ENCODE data around the gene CBR1. TPM values are rescaled to one million over a fixed set of nuclear protein-coding genes. Genes with fewer than 3 reads are reported as not detected.

CBR1 gene
- total RNA-seq, 1 donor from 2014 or later = 20.3 TPM

DNA sequence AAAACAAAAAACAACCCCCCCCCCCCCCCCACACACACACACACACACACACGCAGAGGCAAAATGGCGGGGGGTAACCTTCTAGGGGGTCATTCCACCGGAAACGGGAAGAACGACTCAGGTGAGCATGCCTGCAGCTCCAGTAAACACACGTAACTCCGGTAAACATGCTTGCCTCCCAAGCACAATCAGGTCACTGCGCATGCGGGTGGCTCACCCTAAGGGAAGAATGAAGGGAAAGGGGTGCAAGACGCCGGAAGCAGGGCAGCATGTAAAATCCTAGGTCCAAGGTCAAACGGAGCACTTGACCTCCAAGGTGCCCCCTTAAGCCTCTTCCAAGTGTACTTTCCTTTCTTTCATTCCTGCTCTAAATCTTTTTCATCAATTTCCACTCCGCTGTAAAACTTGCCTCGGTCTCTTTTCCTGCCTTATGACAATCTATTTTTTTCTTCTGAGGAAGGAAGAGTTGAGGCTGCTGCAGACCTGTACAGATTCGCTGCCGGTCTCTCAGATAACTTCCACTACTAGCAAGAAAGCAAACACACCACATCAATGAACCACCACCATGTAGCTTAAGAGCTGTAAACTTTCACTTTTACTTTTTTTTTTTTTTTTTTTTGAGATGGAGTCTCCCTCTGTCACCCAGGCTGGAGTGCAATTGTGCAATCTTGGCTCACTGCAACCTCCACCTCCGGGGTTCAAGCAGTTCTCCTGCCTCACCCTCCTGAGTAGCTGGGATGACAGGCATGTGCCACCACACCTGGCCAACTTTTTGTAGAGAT lies 44.0 kb downstream of the CBR1 start:
- FAIRE-seq (no peak), DNase-seq (ENCODE audit: low read depth) (no peak)
- Mint-ChIP-seq H3K9me3 (ENCODE audit: unreplicated experiment) (no peaks in the 10 kb centered on the region), H3K4me3 (ENCODE audit: unreplicated experiment) (no peak overlapping the region), H3K4me1 (ENCODE audit: low read depth, unreplicated experiment) (no peaks in the 10 kb centered on the region), H3K27ac (ENCODE audit: unreplicated experiment) (no peak overlapping the region), H3K27me3 (ENCODE audit: low read depth, unreplicated experiment) (peaks cover 4% of the 10 kb centered on the region), H3K36me3 (ENCODE audit: low read depth, unreplicated experiment) (no peaks in the 10 kb centered on the region)
- TF ChIP-seq EZH2 (IDR thresholded peaks at IDR 0.05; ENCODE audit: insufficient read depth, low read length) = no peak
- TF ChIP-seq, protein P1, sequence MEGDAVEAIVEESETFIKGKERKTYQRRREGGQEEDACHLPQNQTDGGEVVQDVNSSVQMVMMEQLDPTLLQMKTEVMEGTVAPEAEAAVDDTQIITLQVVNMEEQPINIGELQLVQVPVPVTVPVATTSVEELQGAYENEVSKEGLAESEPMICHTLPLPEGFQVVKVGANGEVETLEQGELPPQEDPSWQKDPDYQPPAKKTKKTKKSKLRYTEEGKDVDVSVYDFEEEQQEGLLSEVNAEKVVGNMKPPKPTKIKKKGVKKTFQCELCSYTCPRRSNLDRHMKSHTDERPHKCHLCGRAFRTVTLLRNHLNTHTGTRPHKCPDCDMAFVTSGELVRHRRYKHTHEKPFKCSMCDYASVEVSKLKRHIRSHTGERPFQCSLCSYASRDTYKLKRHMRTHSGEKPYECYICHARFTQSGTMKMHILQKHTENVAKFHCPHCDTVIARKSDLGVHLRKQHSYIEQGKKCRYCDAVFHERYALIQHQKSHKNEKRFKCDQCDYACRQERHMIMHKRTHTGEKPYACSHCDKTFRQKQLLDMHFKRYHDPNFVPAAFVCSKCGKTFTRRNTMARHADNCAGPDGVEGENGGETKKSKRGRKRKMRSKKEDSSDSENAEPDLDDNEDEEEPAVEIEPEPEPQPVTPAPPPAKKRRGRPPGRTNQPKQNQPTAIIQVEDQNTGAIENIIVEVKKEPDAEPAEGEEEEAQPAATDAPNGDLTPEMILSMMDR (IDR thresholded peaks at IDR 0.05; ENCODE audit: insufficient read depth, low read depth, low read length) = no peak
- H3K4me2 ChIP-seq (ENCODE audit: low read length) = no peak overlapping the region
- no peaks in the 10 kb centered on the region for H3K79me2 ChIP-seq (ENCODE audit: insufficient read depth, low read length)
- no peaks in the 10 kb centered on the region for H3K36me3 ChIP-seq (ENCODE audit: insufficient read depth, low read length)
- H3K4me3 ChIP-seq (ENCODE audit: insufficient read depth, low read depth, low read length) = no peak overlapping the region
- no peaks in the 10 kb centered on the region for H3K4me1 ChIP-seq (ENCODE audit: insufficient read depth, low read length)
- no peaks in the 10 kb centered on the region for H4K20me1 ChIP-seq (ENCODE audit: insufficient read depth, low read length)
- no peak overlapping the region for H3K9ac ChIP-seq (ENCODE audit: low read length)
- H3K27ac ChIP-seq (ENCODE audit: low read depth, low read length) = no peak overlapping the region
- H3K9me3 ChIP-seq (ENCODE audit: insufficient read depth, low read depth, low read length) = no peaks in the 10 kb centered on the region
- no peak overlapping the region for H2AFZ ChIP-seq (ENCODE audit: low read depth, low read length)
- no peaks in the 10 kb centered on the region for H3K27me3 ChIP-seq (ENCODE audit: insufficient read depth, low read length)

DNA sequence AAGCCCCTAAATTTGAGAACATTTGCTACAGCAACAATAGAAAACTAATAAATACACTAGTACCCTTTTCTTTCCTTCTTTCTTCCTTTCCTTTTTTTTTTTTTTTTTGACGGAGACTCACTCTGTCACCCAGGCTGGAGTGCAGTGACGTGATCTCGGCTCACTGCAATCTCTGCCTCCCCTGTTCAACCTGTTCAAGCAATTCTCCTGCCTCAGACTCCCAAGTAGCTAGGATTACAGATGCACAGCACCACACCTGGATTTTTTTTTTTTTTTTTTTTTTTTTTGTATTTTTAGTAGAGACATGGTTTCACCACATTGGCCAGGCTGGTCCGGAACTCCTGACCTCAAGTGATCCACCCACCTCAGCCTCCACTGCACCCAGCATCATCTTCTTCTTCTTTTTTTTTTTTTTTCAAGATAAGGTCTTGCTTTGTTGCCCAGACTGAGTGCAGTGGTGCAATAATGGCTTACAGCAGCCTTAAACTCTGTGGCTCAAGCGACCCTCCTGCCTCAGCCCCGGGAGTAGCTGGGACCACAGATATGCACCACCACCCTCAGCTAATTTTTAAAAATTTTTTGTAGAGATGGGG lies 45.4 kb downstream of the CBR1 start:
- TF ChIP-seq, protein P1 (IDR thresholded peaks at IDR 0.05; ENCODE audit: insufficient read depth, low read depth, low read length) = no peak
- no peak for TF ChIP-seq EZH2 (IDR thresholded peaks at IDR 0.05; ENCODE audit: insufficient read depth, low read length)
- H3K27me3 ChIP-seq (ENCODE audit: insufficient read depth, low read length) = no peaks in the 10 kb centered on the region
- H3K4me1 ChIP-seq (ENCODE audit: insufficient read depth, low read length) = no peaks in the 10 kb centered on the region
- DNase-seq (ENCODE audit: low read depth) (no peak), FAIRE-seq (no peak)
- Mint-ChIP-seq H3K27ac (ENCODE audit: unreplicated experiment) (no peak overlapping the region), H3K4me1 (ENCODE audit: low read depth, unreplicated experiment) (no peaks in the 10 kb centered on the region), H3K9me3 (ENCODE audit: unreplicated experiment) (no peaks in the 10 kb centered on the region), H3K4me3 (ENCODE audit: unreplicated experiment) (no peak overlapping the region), H3K27me3 (ENCODE audit: low read depth, unreplicated experiment) (peaks cover 4% of the 10 kb centered on the region), H3K36me3 (ENCODE audit: low read depth, unreplicated experiment) (no peaks in the 10 kb centered on the region)
- H2AFZ ChIP-seq (ENCODE audit: low read depth, low read length) = no peak overlapping the region
- no peak overlapping the region for H3K4me3 ChIP-seq (ENCODE audit: insufficient read depth, low read depth, low read length)
- H3K27ac ChIP-seq (ENCODE audit: low read depth, low read length) = no peak overlapping the region
- no peaks in the 10 kb centered on the region for H3K36me3 ChIP-seq (ENCODE audit: insufficient read depth, low read length)
- no peak overlapping the region for H3K9ac ChIP-seq (ENCODE audit: low read length)
- no peak overlapping the region for H3K4me2 ChIP-seq (ENCODE audit: low read length)
- no peaks in the 10 kb centered on the region for H4K20me1 ChIP-seq (ENCODE audit: insufficient read depth, low read length)
- no peaks in the 10 kb centered on the region for H3K79me2 ChIP-seq (ENCODE audit: insufficient read depth, low read length)
- H3K9me3 ChIP-seq (ENCODE audit: insufficient read depth, low read depth, low read length) = no peaks in the 10 kb centered on the region

DNA sequence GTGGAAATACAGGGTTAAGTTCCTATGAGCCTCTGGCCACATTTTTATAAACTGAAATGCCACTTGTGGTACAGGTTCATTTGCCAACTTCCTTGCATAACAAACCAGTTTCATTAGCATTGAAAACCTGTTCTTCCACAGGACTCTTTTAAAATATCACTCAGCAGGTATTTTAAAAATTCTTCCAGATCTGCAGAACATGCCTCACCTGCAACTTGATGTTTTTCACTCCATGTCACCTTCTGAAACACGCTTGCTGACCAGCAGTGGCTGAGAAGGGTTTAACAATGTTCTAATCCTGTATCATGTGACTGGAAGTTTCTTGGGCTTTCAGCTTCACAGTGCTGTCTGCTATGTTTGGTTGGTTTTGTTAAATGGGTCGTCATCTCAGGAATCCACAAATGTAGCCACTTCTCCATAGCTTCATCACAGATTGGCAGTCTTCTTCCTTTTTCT lies 47.5 kb downstream of the CBR1 start:
- no peaks in the 10 kb centered on the region for H3K79me2 ChIP-seq (ENCODE audit: insufficient read depth, low read length)
- TF ChIP-seq EZH2 (IDR thresholded peaks at IDR 0.05; ENCODE audit: insufficient read depth, low read length) = no peak
- TF ChIP-seq, protein P1 (IDR thresholded peaks at IDR 0.05; ENCODE audit: insufficient read depth, low read depth, low read length) = no peak
- H3K4me1 Mint-ChIP-seq (ENCODE audit: low read depth, unreplicated experiment) = no peaks in the 10 kb centered on the region
- H3K9me3 Mint-ChIP-seq (ENCODE audit: unreplicated experiment) = no peaks in the 10 kb centered on the region
- H3K27ac ChIP-seq (ENCODE audit: low read depth, low read length) = no peak overlapping the region
- H3K4me3 ChIP-seq (ENCODE audit: insufficient read depth, low read depth, low read length) = no peak overlapping the region
- H3K4me2 ChIP-seq (ENCODE audit: low read length) = no peak overlapping the region
- no peak for FAIRE-seq
- no peak for DNase-seq (ENCODE audit: low read depth)
- H3K9ac ChIP-seq (ENCODE audit: low read length) = no peak overlapping the region
- H3K27ac Mint-ChIP-seq (ENCODE audit: unreplicated experiment) = no peak overlapping the region
- no peak overlapping the region for H3K4me3 Mint-ChIP-seq (ENCODE audit: unreplicated experiment)
- H2AFZ ChIP-seq (ENCODE audit: low read depth, low read length) = no peak overlapping the region
- H3K36me3 Mint-ChIP-seq (ENCODE audit: low read depth, unreplicated experiment) = no peaks in the 10 kb centered on the region
- no peaks in the 10 kb centered on the region for H3K36me3 ChIP-seq (ENCODE audit: insufficient read depth, low read length)
- H3K4me1 ChIP-seq (ENCODE audit: insufficient read depth, low read length) = no peaks in the 10 kb centered on the region
- no peaks in the 10 kb centered on the region for H4K20me1 ChIP-seq (ENCODE audit: insufficient read depth, low read length)
- H3K27me3 ChIP-seq (ENCODE audit: insufficient read depth, low read length) = no peaks in the 10 kb centered on the region
- peaks cover 4% of the 10 kb centered on the region for H3K27me3 Mint-ChIP-seq (ENCODE audit: low read depth, unreplicated experiment)
- no peaks in the 10 kb centered on the region for H3K9me3 ChIP-seq (ENCODE audit: insufficient read depth, low read depth, low read length)

Data from astrocyte (in vitro differentiated cells and primary cell).